ENCODE data around the gene ESD. TPM values are rescaled to one million over a fixed set of nuclear protein-coding genes. Genes with fewer than 3 reads are reported as not detected.

The ESD gene
- total and polyA plus RNA-seq, 10 of the 15 experiments (the other 5 are each of a cell fraction or from before 2014, with no cell fraction given): 105 to 387 (median 195) TPM

- Histone ChIP-seq H3K4me2 (ENCODE audit: control insufficient read depth, insufficient read depth) (no peak overlapping the region), H3K4me3 (no peak overlapping the region), H3K36me3 (ENCODE audit: control insufficient read depth in 2 of 2, insufficient read depth in 2 of 2, low read length in 1 of 2) (no peaks in the 10 kb centered on the region), H2AFZ (ENCODE audit: control insufficient read depth, low read depth, low read length) (no peak overlapping the region), H4K20me1 (ENCODE audit: control insufficient read depth, insufficient read depth) (no peaks in the 10 kb centered on the region), H3K27ac (ENCODE audit: control insufficient read depth, insufficient read depth) (no peak overlapping the region), H3K9me3 (replicated peaks; ENCODE audit: control insufficient read depth, insufficient read depth, low read length) (no peaks in the 10 kb centered on the region), H3K79me2 (ENCODE audit: control insufficient read depth, insufficient read depth, low read length) (no peaks in the 10 kb centered on the region), H3K4me1 (ENCODE audit: control insufficient read depth, insufficient read depth, low read length) (no peaks in the 10 kb centered on the region), H3K27me3 (replicated peaks in 1 of 2; ENCODE audit: control insufficient read depth in 2 of 2, insufficient read depth in 2 of 2, low read length in 1 of 2) (no peaks in the 10 kb centered on the region; a peak in 1 of 4 replicates), H3K9ac (ENCODE audit: control insufficient read depth, insufficient read depth, low read length) (no peak overlapping the region)
- ChIA-PET POLR2A (no interaction called here), SMC1A (ENCODE audit: uncharacterized antibody, unreplicated experiment) (no interaction called here), RAD21 (ENCODE audit: unreplicated experiment) (no interaction called here), CTCF (no interaction called here)
- no peak for DNase-seq (ENCODE audit: low read depth, low spot score)
- BruUV-seq (replicated peaks): no TSS peak
- no peak for ATAC-seq
- intact Hi-C loops (cut with micrococcal nuclease; ENCODE audit: unreplicated experiment): no loop called here
- WGBS (ENCODE audit: insufficient coverage, insufficient replicate concordance, low lambda C conversion rate, missing lambda C conversion rate): 69% methylated on average over 3 of the region's 3 CpGs
- no peak for FAIRE-seq
- in situ Hi-C loops (cut with MboI): no loop called here
- TF ChIP-seq SKIL (IDR thresholded peaks at IDR 0.05; ENCODE audit: low read depth, poor library complexity, severe bottlenecking): no peak
Observed at GRCh38 chr13:46804391-46804815, 7.4 kb upstream of the ESD start.

DNA sequence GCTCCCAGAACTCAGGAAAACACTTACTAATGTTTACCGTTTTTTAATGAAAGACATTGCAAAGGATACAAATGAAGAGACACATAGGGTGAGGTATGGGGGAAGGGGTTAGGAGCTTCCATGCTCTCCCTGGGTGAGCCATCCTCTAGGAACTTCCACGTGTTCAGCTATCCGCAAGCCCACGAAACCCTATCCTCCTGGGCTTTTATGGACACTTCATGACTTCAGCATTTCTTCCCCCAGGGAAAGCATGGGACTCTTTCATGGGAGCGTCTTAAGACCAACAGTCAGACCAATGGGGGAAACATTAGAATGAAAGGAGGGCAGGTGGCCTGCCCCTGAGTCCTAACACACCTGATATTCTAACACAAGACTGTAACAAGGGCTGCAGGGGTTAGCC is 6.6 kb upstream of the ESD start:
- FAIRE-seq: no peak
- intact Hi-C loops (cut with micrococcal nuclease; ENCODE audit: unreplicated experiment): no loop called here
- Histone ChIP-seq H4K20me1 (ENCODE audit: control insufficient read depth, insufficient read depth) (no peaks in the 10 kb centered on the region), H3K36me3 (ENCODE audit: control insufficient read depth in 2 of 2, insufficient read depth in 2 of 2, low read length in 1 of 2) (no peaks in the 10 kb centered on the region), H3K9me3 (replicated peaks; ENCODE audit: control insufficient read depth, insufficient read depth, low read length) (no peaks in the 10 kb centered on the region), H3K4me3 (no peak overlapping the region), H3K79me2 (ENCODE audit: control insufficient read depth, insufficient read depth, low read length) (no peaks in the 10 kb centered on the region), H3K27ac (ENCODE audit: control insufficient read depth, insufficient read depth) (no peak overlapping the region), H2AFZ (ENCODE audit: control insufficient read depth, low read depth, low read length) (no peak overlapping the region), H3K9ac (ENCODE audit: control insufficient read depth, insufficient read depth, low read length) (no peak overlapping the region), H3K4me2 (ENCODE audit: control insufficient read depth, insufficient read depth) (no peak overlapping the region), H3K27me3 (replicated peaks in 1 of 2; ENCODE audit: control insufficient read depth in 2 of 2, insufficient read depth in 2 of 2, low read length in 1 of 2) (no peaks in the 10 kb centered on the region; a peak in 1 of 4 replicates), H3K4me1 (ENCODE audit: control insufficient read depth, insufficient read depth, low read length) (no peaks in the 10 kb centered on the region)
- CTCF ChIA-PET: no interaction called here
- ATAC-seq: no peak
- BruUV-seq (replicated peaks): no TSS peak
- SMC1A ChIA-PET (ENCODE audit: uncharacterized antibody, unreplicated experiment): no interaction called here
- in situ Hi-C loops (cut with MboI): no loop called here
- TF ChIP-seq JUNB (IDR thresholded peaks at IDR 0.05) (no peak), SKIL (IDR thresholded peaks at IDR 0.05; ENCODE audit: low read depth, poor library complexity, severe bottlenecking) (no peak), NFYB (IDR thresholded peaks at IDR 0.05; ENCODE audit: insufficient read depth, low read depth, low read length) (no peak)
- WGBS (ENCODE audit: insufficient coverage, insufficient replicate concordance, low lambda C conversion rate, missing lambda C conversion rate): 59% methylated on average over 5 of the region's 5 CpGs
- RAD21 ChIA-PET (ENCODE audit: unreplicated experiment): interaction anchor here (1.5 kb wide), 1 partner anchor 13 kb away, joined by 3 read pairs; no protein-coding TSS in a partner anchor
- no peak for DNase-seq (ENCODE audit: low read depth, low spot score)
- POLR2A ChIA-PET: interaction anchor here (0.6 kb wide), 1 partner anchor 30 kb away, joined by 3 read pairs; no protein-coding TSS in a partner anchor
